ENCODE results near the gene NUDT16L1. TPM values are rescaled to one million over a fixed set of nuclear protein-coding genes. Genes with fewer than 3 reads are reported as not detected.

NUDT16L1 gene
- total RNA-seq, 1 donor from 2014 or later: 51.7 TPM

- ATAC-seq (no peak), DNase-seq (peak; percentile 41)
Observed at GRCh38 chr16:4661661-4662060, 31.7 kb upstream of the NUDT16L1 start.

DNA sequence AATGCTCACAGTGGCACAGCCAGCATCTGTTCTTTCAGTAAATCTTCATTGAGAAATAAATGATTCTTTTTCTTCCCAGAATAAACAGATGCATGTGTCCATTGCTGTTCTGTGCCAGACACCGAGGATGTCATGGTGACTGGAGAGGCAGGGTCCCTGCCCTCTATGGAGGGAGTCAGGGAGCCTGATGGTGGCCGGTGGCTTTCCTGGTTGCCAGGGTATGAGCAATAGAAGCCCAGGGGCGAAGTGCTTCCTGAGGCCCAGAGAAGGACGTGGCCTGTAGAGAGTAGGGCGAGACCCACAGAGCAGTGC lies 29.9 kb upstream of the NUDT16L1 start:
- DNase-seq (no peak), ATAC-seq (no peak)
- intact Hi-C loops (cut with micrococcal nuclease): no loop called here

More at GRCh38 chr16:4661661-4662060, 31.7 kb upstream of the NUDT16L1 start:
- intact Hi-C loops (cut with micrococcal nuclease): no loop called here

GRCh38 chr16:4663777-4664465 lies 29.4 kb upstream of the NUDT16L1 start:
- ATAC-seq (peak; percentile 41), DNase-seq (peak; percentile 52)
- intact Hi-C loops (cut with micrococcal nuclease): no loop called here

GRCh38 chr16:4664538-4665418 lies 28.6 kb upstream of the NUDT16L1 start:
- intact Hi-C loops (cut with micrococcal nuclease): no loop called here
- DNase-seq (peak; percentile 58), ATAC-seq (peak; percentile 43)

- DNase-seq: no peak
- no peak for ATAC-seq
- intact Hi-C loops (cut with micrococcal nuclease): no loop called here
Observed at GRCh38 chr16:4666537-4667202, 26.7 kb upstream of the NUDT16L1 start.

GRCh38 chr16:4667203-4667963 lies 26.0 kb upstream of the NUDT16L1 start:
- ATAC-seq (no peak), DNase-seq (peak; percentile 16)
- intact Hi-C loops (cut with micrococcal nuclease): no loop called here

DNA sequence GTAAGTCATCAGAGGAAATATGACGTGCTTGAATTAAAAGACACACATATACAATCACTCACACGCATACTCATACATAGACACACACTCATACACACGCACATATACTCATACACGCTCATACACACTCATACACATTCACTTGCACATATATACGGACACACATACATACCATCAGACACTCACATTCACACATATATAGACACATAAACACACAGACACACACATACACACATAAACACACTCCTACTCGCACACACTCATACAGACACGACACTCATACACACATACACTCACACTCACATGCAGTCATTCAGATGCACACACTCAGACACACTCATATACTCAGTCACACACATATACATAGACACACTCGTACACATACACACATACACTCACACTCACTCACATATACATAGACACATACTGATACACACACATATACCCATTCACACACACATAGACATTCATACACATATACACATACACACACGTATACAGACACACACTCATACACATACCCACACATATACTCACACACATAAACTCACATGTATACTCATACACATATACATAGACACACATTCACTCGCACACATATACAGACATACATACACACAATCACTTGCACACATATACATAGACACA lies 24.9 kb upstream of the NUDT16L1 start:
- ATAC-seq: no peak
- intact Hi-C loops (cut with micrococcal nuclease): no loop called here

GRCh38 chr16:4673387-4674046 lies 19.8 kb upstream of the NUDT16L1 start:
- no peak for ATAC-seq
- peak; percentile 19 for DNase-seq
- intact Hi-C loops (cut with micrococcal nuclease): no loop called here

More for the DNA sequence above, 24.9 kb upstream of the NUDT16L1 start:
- DNase-seq: no peak

DNA sequence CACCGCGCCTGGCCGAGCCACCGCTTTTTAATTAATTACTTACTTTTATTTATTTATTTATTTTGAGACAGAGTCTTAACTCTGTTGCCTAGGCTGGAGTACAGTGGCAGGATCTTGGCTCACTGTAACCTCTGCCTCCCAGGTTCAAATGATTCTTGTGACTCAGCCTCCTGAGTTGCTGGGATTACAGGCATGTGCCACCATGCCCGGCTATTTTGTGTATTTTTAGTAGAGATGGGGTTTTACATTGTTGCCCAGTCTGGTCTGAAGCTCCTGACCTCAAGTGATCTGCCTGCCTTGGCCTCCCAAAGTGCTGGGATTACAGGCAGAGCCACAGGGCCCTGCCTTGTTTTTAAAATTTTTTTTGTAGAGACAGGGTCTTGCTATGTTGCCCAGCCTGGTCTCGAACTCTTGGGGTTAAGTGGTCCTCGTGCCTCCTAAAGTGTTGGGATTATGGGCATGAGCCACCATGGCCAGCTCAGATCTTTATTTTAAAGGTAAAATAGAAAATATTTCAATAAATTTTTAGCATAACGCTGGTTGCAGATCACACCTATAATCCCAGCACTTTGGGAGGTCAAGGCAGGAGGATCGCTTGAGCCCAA lies 18.3 kb upstream of the NUDT16L1 start:
- DNase-seq: no peak
- ATAC-seq: no peak
- intact Hi-C loops (cut with micrococcal nuclease): no loop called here

GRCh38 chr16:4675864-4676786 lies 17.2 kb upstream of the NUDT16L1 start:
- ATAC-seq (no peak), DNase-seq (peak; percentile 38)
- intact Hi-C loops (cut with micrococcal nuclease): no loop called here

GRCh38 chr16:4676831-4677230 lies 16.5 kb upstream of the NUDT16L1 start:
- peak; percentile 66 for ATAC-seq
- peak; percentile 78 for DNase-seq
- intact Hi-C loops (cut with micrococcal nuclease): no loop called here

- intact Hi-C loops (cut with micrococcal nuclease): no loop called here
- ATAC-seq: peak; percentile 81
Observed at GRCh38 chr16:4677390-4677789, 16.0 kb upstream of the NUDT16L1 start.

DNA sequence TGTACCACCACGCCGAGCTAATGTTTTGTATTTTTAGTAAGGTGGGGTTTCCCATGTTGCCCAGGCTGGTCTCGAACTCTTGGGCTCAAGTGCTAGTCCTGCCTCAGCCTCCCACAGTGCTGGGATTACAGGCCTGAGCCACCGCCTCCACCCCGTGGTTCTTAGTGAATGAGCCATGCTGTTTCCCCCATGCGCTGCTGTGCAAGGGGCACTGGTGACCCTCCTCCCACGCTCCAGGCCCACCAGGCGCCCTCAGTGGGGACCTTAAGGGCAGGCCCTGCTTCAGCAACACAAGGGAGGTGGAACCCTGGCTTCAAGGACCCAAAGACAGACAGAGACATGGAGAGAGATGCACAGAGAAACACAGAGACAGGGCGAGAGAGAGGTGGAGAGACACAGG lies 15.4 kb upstream of the NUDT16L1 start:
- ATAC-seq: no peak
- DNase-seq: peak; percentile 21
- intact Hi-C loops (cut with micrococcal nuclease): no loop called here

More at GRCh38 chr16:4677390-4677789, 16.0 kb upstream of the NUDT16L1 start:
- peak; percentile 91 for DNase-seq

GRCh38 chr16:4678596-4678995 lies 14.8 kb upstream of the NUDT16L1 start:
- no peak for ATAC-seq
- intact Hi-C loops (cut with micrococcal nuclease): no loop called here
- peak; percentile 23 for DNase-seq

DNA sequence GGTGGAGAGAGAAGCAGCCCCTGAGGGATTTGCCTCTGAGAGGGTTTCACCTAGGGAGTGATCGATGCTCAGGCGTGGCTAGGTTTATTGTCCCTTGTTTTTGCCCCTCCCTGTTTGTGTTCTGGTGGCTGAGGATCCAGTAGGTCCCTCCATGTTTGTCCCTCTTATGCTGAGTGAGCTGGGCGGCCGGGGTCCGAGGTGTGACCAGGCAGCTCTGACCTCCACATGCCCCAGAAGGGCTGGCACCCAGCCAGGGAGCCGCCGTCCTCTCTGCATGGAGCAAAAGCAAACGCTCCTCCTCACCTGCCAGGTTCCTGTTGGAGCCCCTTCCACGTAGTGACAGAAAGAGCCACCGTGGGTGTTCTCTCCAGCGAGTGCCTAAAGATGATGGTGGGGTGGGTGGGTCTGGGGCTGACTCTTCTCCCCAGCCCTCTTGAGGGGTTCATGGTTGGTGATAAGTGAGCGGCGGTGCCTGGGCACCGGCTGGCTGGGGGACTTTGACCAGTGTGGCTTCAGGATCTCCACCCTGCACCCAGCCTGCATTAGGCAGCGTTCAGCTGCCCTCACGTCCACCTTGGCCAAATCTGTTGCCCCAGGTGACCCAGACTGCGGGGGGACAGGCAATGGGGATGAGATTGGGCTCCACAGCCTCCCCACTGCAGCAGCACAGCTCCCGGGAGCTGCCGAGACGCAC lies 14.1 kb upstream of the NUDT16L1 start:
- DNase-seq (peak; percentile 77), ATAC-seq (no peak)
- intact Hi-C loops (cut with micrococcal nuclease): no loop called here
